Fibroblast of villous mesenchyme (primary cell): ENCODE data around the gene RAB8B. TPM values are rescaled to one million over a fixed set of nuclear protein-coding genes. Genes with fewer than 3 reads are reported as not detected.

ENCODE experiments used
- DNase-seq: peaks from one replicate; pipeline ENCODE4 v3.0.0-alpha.2; 2010; ENCODE audit warnings: low read depth
- H3K4me3 ChIP-seq: 2 replicates; pipeline ENCODE4 v1.5.1; 2011; ENCODE audit warnings: low read depth, mild to moderate bottlenecking, low read length
- total RNA-seq: library from RNA; depleted of rRNA; stranded (reverse); fragments of >200 nt; gene quantifications from 2 replicates; pipeline ENCODE4 v1.2.3, GENCODE V29; 2012
- TF ChIP-seq, protein P1 (sequence below): IDR thresholded peaks from 2 replicates; pipeline ENCODE4 v1.5.1; 2012; ENCODE audit warnings: low read depth, mild to moderate bottlenecking, low read length; ENCODE audit not compliant: insufficient read depth

RAB8B gene
- total RNA-seq, 1 donor = 97.2 TPM

DNA sequence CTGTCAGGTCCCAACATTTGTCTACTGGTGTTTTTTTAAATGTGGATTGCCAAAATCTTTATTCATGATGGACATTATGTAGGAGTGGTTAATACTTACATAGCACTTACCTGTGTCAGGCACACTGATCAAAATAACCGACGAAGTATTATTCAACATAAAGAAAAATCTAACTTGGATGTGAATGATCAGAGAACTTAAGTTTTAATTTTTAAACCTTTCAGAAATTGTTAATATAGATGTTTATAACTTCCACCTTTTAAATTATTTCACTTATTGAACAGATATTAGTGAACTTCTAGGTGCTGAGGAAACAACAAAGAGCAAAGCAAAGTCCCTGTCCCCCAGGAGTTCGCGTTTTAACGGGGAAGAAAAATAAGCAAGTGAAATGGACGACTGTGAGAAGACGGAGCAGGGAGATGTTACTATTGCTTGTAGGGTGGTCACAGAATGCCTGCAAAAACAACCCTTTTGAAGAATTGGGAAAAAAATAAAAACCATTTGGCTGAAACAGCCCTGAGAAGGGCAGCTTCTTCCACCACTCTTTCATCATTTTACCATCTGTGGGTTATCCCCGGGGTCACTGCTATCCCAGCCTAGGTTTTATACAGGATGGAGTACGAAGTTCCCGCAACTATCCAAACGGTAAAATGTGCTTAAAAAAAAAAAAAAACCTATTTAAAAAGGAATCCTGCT is 87.1 kb downstream of the RAB8B start:
- peak overlapping the region; percentile 80 for H3K4me3 ChIP-seq
- TF ChIP-seq, protein P1, sequence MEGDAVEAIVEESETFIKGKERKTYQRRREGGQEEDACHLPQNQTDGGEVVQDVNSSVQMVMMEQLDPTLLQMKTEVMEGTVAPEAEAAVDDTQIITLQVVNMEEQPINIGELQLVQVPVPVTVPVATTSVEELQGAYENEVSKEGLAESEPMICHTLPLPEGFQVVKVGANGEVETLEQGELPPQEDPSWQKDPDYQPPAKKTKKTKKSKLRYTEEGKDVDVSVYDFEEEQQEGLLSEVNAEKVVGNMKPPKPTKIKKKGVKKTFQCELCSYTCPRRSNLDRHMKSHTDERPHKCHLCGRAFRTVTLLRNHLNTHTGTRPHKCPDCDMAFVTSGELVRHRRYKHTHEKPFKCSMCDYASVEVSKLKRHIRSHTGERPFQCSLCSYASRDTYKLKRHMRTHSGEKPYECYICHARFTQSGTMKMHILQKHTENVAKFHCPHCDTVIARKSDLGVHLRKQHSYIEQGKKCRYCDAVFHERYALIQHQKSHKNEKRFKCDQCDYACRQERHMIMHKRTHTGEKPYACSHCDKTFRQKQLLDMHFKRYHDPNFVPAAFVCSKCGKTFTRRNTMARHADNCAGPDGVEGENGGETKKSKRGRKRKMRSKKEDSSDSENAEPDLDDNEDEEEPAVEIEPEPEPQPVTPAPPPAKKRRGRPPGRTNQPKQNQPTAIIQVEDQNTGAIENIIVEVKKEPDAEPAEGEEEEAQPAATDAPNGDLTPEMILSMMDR = no peak
- DNase-seq = peak; percentile 73

DNA sequence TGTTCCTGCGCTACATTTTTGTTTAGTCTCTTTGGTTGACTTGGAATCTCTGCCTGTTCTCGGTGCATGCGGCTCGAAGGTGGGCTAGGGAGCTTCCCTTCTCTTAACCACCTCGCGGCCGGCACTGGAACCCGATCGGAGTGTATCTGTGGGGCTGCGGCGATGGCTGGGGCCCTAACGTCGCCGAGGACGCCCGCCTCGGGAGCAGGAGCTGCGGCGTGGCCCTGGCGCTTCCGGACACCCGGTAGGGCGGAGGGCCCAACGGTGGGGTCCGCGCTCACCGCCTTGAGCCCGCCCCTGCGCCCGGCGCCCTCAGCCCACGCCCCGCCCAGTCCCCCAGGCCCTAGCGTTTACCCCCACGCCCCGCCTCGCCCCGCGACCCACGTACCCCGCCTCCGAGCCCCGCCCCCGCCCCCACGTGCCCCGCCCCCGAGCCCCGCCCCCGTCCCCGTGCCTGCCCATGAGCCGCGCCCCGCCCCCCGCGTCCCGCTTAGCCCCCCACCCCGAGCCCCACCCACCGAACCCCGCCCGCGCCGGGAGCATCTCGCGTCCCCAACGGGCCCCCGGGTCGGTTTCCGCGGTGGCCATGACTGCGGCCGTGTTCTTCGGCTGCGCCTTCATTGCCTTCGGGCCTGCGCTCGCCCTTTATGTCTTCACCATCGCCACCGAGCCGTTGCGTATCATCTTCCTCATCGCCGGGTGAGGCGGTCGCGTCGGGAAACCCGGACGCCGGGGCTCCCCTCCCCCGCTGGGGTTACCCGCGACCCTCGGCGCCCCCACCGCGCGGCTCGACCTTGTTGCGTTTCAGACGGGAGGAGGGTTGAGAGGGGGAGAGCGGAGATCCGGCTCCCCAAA is 87.9 kb downstream of the RAB8B start, which contains the start of gene APH1B:
TSS of gene APH1B (plus strand) at position 568 of the 855 bp plus-strand sequence. CDS start at position 587, 19 bp downstream.
- H3K4me3 ChIP-seq = peak within 1 kb of the TSS; percentile 80
- peak; percentile 75 for DNase-seq
- TF ChIP-seq, protein P1 = no peak

DNA sequence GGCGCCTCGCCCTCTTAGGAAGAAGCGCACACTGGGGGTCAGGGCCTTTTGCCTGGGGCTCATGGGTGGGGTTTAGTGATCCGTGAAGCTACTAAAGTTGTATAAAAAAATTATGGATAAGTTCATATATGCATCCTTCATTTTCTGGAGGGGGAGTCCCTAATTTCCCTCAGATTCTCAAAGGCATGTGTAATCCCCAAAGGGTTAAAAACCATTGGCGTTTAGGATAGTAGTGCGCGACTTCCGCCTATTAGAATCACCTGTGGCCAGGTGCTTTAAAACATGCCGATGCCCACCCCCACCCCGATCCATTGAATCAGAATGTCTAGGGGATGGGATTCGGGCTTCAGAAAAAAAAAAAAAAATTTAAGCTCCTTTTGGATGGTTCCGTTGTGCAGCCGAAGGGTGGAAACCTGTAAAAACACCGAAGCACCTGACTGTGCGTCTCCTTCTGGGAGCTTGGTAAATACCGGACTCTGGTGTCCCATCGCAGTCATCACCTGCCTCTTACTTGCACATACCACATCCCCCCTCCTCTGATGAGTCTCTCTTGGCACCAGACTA is 88.6 kb downstream of the RAB8B start:
- TF ChIP-seq, protein P1 = no peak
- DNase-seq = no peak

DNA sequence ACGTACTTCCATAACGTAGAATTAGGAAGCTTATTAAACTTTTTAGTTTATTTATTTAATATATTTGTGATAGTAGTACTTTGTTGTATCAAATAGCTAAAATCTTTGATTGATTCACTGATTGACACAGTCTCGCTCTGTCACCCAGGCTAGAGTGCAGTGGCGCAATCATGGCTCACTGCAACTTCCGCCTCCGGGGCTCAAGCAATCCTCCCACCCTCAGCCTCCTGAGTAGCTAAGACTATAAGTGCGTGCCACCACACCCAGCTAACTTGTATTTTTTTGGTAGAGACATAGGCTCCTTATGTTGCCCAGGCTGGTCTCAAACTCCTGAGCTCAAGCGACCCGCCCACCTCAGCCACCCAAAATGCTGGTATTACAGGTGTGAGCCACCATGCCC is 93.7 kb downstream of the RAB8B start:
- DNase-seq = no peak
- H3K4me3 ChIP-seq = no peak overlapping the region
- TF ChIP-seq, protein P1 = no peak

More for the DNA sequence above, 88.6 kb downstream of the RAB8B start:
- H3K4me3 ChIP-seq = peak overlapping the region; percentile 80

DNA sequence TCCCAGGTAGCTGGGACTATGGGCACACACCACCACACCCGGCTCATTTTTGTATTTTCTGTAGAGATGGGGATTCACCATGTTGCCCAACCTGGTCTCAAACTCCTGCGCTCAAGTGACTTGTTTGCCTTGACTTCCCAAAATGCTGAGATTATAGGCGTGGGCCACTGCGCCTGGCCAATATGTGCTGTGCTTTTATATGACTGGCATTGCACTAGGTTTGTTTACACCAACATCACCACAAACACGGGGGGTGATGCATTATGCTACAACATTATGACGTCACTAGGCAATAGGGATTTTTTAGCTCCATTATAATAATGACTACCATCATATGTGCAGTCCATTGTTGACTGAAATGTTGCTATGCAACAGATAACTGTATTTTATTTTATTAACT is 94.9 kb downstream of the RAB8B start:
- no peak for DNase-seq
- H3K4me3 ChIP-seq = no peak overlapping the region
- TF ChIP-seq, protein P1 = no peak

DNA sequence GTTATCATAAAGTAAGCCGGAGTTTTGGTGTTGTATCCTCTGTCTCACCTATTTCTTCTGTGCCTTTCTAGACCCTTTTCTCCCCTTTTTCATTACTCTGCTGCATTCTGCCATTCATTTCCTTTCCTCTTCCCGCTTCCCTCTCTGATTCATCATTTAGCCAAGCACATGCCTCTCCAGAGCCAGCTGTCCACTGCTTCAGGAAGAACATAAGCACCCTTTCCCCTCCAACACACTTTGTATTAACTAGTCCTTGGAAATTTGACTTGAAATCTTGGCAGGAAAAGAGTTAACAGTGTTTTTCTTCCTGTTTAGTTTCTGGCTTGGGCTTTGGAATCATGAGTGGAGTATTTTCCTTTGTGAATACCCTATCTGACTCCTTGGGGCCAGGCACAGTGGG is 97.7 kb downstream of the RAB8B start:
- H3K4me3 ChIP-seq = no peak overlapping the region
- DNase-seq = no peak
- TF ChIP-seq, protein P1 = no peak
